GM12878 (cell line): ENCODE results near the gene SSR1.

ENCODE experiments used
- CHD4 ChIP-seq: fragments of 200-600 bp; sonication (generic); IDR thresholded peaks from 2 replicates; pipeline ENCODE4 v1.6.1; 2016; ENCODE audit warnings: mild to moderate bottlenecking
- EZH2 ChIP-seq: IDR thresholded peaks from 2 replicates; pipeline ENCODE4 v1.6.1; 2012; ENCODE audit warnings: low read depth, mild to moderate bottlenecking, control low read depth, inconsistent platforms, low read length, borderline replicate concordance; ENCODE audit not compliant: control insufficient read depth
- JUND ChIP-seq: IDR thresholded peaks from 2 replicates; pipeline ENCODE4 v1.6.1; 2012; ENCODE audit warnings: low read depth, mild to moderate bottlenecking, low read length, improper control_type of control experiment, moderate library complexity
- MYC ChIP-seq: IDR thresholded peaks from 2 replicates; pipeline ENCODE4 v1.6.1; 2011; ENCODE audit warnings: mild to moderate bottlenecking, low read length, moderate library complexity, inconsistent platforms; ENCODE audit not compliant: insufficient read depth, insufficient replicate concordance, insufficient read length, severe bottlenecking
- NRF1 ChIP-seq: conservative IDR thresholded peaks from 2 replicates; pipeline ENCODE4 v1.6.1; 2011; ENCODE audit warnings: mild to moderate bottlenecking, low read depth, low read length, improper control_type of control experiment
- POLR2AphosphoS5 ChIP-seq: IDR thresholded peaks from 2 replicates; pipeline ENCODE4 v1.6.1; 2011; ENCODE audit warnings: mild to moderate bottlenecking, low read length, inconsistent platforms
- RAD21 ChIP-seq: IDR thresholded peaks from 2 replicates; pipeline ENCODE4 v1.6.1; 2011; ENCODE audit warnings: mild to moderate bottlenecking, low read depth, low read length, moderate library complexity; ENCODE audit not compliant: insufficient read depth
- TF ChIP-seq, protein P1 (sequence below): IDR thresholded peaks from 2 replicates; pipeline ENCODE4 v1.6.1; 2012; ENCODE audit warnings: improper control_type of control experiment, low read depth, low read length; ENCODE audit not compliant: insufficient replicate concordance

DNA sequence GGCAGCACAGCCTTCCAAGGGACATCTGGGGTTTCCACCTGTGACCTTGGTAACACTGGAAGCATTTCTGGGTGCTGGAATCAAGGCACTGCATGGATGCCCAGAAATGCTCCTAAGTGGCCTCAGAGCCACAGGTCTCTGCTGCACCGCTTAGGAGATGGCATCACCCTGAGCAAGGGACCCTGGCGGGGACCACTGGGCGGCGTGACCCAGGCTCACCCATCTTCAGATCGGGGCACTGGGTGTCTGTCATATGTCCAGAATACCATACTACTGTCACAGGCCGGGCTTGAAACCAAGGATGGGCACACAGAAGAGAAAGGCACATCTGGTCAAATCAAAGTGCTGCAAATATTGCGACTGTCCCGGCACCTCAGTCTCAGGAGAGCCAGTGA lies 45.9 kb downstream of the SSR1 start:
- TF ChIP-seq RAD21 (no peak), CHD4 (no peak), EZH2 (no peak), POLR2AphosphoS5 (no peak), JUND (no peak), NRF1 (no peak), MYC (no peak)
- TF ChIP-seq, protein P1, sequence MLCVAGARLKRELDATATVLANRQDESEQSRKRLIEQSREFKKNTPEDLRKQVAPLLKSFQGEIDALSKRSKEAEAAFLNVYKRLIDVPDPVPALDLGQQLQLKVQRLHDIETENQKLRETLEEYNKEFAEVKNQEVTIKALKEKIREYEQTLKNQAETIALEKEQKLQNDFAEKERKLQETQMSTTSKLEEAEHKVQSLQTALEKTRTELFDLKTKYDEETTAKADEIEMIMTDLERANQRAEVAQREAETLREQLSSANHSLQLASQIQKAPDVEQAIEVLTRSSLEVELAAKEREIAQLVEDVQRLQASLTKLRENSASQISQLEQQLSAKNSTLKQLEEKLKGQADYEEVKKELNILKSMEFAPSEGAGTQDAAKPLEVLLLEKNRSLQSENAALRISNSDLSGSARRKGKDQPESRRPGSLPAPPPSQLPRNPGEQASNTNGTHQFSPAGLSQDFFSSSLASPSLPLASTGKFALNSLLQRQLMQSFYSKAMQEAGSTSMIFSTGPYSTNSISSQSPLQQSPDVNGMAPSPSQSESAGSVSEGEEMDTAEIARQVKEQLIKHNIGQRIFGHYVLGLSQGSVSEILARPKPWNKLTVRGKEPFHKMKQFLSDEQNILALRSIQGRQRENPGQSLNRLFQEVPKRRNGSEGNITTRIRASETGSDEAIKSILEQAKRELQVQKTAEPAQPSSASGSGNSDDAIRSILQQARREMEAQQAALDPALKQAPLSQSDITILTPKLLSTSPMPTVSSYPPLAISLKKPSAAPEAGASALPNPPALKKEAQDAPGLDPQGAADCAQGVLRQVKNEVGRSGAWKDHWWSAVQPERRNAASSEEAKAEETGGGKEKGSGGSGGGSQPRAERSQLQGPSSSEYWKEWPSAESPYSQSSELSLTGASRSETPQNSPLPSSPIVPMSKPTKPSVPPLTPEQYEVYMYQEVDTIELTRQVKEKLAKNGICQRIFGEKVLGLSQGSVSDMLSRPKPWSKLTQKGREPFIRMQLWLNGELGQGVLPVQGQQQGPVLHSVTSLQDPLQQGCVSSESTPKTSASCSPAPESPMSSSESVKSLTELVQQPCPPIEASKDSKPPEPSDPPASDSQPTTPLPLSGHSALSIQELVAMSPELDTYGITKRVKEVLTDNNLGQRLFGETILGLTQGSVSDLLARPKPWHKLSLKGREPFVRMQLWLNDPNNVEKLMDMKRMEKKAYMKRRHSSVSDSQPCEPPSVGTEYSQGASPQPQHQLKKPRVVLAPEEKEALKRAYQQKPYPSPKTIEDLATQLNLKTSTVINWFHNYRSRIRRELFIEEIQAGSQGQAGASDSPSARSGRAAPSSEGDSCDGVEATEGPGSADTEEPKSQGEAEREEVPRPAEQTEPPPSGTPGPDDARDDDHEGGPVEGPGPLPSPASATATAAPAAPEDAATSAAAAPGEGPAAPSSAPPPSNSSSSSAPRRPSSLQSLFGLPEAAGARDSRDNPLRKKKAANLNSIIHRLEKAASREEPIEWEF = no peak
